Lung (tissue), 12 donors: ENCODE data around the gene TTC22. TPM values are rescaled to one million over a fixed set of nuclear protein-coding genes. Genes with fewer than 3 reads are reported as not detected.

Experiments used
- ATAC-seq: fragments of 200-7000 bp; cut with Tn5 transposase; one replicate; pipeline ENCODE4 v1.9.1; 2020; ENCODE audit warnings: moderate number of reproducible peaks; ENCODE audit not compliant: insufficient read depth, low FRiP score
- DNase-seq, 3 donors: peaks; one replicate each; pipeline ENCODE4 v3.0.0-alpha.2; 2013 to 2017
- H3K27ac ChIP-seq, 2 donors: one replicate each; pipeline ENCODE4 v1.5.1; 2013; ENCODE audit warnings: mild to moderate bottlenecking in 2 of 2, moderate library complexity in 2 of 2, control low read depth in 1 of 2, inconsistent platforms in 1 of 2, low read depth in 1 of 2, low read length in 1 of 2
- H3K27me3 ChIP-seq, 3 donors: one replicate each; pipeline ENCODE4 v1.5.1; 2013; ENCODE audit warnings: low read length in 2 of 3; ENCODE audit not compliant: control insufficient read depth in 3 of 3, insufficient read depth in 3 of 3
- H3K36me3 ChIP-seq, 4 donors: one replicate each; pipeline ENCODE4 v1.5.1; 2013; ENCODE audit warnings: low read length in 4 of 4, mild to moderate bottlenecking in 1 of 4, moderate library complexity in 1 of 4; ENCODE audit not compliant: control insufficient read depth in 4 of 4, insufficient read depth in 4 of 4
- H3K4me1 ChIP-seq, 5 donors: one replicate each; pipeline ENCODE4 v1.5.1; 2013; ENCODE audit warnings: low read length in 5 of 5, mild to moderate bottlenecking in 2 of 5, moderate library complexity in 1 of 5; ENCODE audit not compliant: control insufficient read depth in 5 of 5, insufficient read depth in 5 of 5
- H3K4me3 ChIP-seq: one replicate; pipeline ENCODE4 v1.5.1; 2013; ENCODE audit warnings: mild to moderate bottlenecking, control low read depth, moderate library complexity
- H3K9ac ChIP-seq, 2 donors: one replicate each; pipeline ENCODE4 v1.5.1; 2013; ENCODE audit warnings: low read length in 2 of 2, control low read depth in 1 of 2; ENCODE audit not compliant: insufficient read depth in 1 of 2
- H3K9me3 ChIP-seq, 4 donors: one replicate each; pipeline ENCODE4 v1.5.1; 2013; ENCODE audit warnings: low read length in 3 of 4, mild to moderate bottlenecking in 1 of 4, moderate library complexity in 1 of 4; ENCODE audit not compliant: control insufficient read depth in 4 of 4, insufficient read depth in 3 of 4
- WGBS, 2 donors: extraction: QIAGEN DNeasy Blood & Tissue Kit; methylation state at CpG; one replicate each; pipeline ENCODE4 v1.1.7; 2013; 5-methylcytosine and 5-hydroxymethylcytosine counted together
- polyA plus RNA-seq, 2 donors: library from polyadenylated mRNA; stranded (reverse); fragments of 200-250 nt; gene quantifications; one replicate each; pipeline ENCODE4 v1.2.1, GENCODE V29; 2013
- total RNA-seq, 2 donors: library from RNA; depleted of rRNA in 1 of 2; stranded (reverse); fragments of >200 nt in 1 of 2; gene quantifications; one replicate each; pipeline ENCODE4 v1.2.1, GENCODE V29; 2014 to 2021
- TF ChIP-seq, protein P1 (sequence below): IDR thresholded peaks from 2 replicates; pipeline ENCODE4 v1.5.1; 2012; ENCODE audit warnings: mild to moderate bottlenecking; ENCODE audit errors: control extremely low read depth, extremely low read depth
- donor health status: control.
- donor health status: control.
- donor health status: Bipolar disorder and iron deficiency.
- donor health status: healthy.
- donor health status: DM: yes; HTN: yes; CAD: no.

TTC22 gene
- total and polyA plus RNA-seq, 4 donors = 2.9 to 6.6 (median 3.5) TPM

DNA sequence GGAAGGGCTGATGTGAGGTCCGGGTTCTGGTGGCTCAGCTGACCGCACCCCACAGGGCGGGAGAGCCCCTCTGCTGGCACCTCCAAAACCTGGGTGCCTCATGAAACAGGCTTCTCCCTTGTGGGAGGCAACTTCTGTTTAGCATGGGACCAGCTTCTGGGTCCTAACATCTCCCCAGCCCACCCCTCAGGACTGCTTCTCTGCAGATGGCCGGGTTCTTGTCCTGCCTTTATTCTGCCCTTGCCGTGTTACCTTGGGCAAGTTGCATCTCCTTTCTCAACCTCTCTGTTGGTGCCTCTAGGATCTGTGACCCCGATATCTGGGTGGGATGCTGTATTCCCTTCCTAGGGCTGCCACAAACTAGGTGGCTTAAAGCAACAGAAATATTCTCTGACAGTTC, 15.0 kb upstream of the TTC22 start:
- Histone ChIP-seq H3K27ac (no peak overlapping the region), H3K9ac (no peak overlapping the region)

DNA sequence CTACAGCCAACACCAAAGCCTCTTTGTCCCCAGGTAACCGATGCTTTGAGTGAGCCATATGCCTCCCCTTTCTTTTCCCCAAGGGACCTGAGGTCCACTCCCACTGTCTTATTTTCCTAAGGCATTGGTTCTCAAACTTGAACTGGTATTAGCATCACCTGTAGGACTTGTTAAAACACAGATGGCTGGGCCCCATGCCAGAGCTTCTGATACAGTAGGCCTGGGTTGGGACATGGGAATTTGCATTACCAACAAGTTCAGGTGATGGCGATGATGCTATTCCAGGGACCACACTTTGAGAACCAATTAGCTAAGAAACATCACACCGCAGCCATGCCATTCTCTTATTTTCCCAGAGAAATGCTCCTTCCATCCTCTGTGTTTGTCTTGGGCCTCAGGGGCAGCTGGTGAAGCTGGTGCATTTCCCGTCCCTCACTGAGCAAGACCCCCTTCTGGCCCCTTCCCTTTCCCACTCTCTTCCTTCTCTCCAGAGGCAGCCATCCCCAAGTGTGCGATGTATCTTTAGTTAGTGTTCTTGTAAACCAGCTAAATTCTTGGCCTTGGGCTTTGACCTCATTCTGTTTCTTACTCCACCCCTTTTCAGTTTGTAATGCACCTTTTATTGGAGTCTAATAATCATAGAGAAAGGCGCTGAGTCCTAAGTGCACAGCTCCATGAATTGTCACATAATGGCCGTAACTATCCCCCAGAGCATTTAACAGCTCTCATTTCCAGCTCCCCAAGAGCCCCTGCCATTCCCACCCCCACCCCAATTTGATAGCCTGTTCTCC, 14.2 kb upstream of the TTC22 start:
- ATAC-seq (no peak), DNase-seq (no peak)
- H3K4me3 ChIP-seq = no peak overlapping the region
- no peaks in the 10 kb centered on the region for H3K9me3 ChIP-seq
- TF ChIP-seq, protein P1, sequence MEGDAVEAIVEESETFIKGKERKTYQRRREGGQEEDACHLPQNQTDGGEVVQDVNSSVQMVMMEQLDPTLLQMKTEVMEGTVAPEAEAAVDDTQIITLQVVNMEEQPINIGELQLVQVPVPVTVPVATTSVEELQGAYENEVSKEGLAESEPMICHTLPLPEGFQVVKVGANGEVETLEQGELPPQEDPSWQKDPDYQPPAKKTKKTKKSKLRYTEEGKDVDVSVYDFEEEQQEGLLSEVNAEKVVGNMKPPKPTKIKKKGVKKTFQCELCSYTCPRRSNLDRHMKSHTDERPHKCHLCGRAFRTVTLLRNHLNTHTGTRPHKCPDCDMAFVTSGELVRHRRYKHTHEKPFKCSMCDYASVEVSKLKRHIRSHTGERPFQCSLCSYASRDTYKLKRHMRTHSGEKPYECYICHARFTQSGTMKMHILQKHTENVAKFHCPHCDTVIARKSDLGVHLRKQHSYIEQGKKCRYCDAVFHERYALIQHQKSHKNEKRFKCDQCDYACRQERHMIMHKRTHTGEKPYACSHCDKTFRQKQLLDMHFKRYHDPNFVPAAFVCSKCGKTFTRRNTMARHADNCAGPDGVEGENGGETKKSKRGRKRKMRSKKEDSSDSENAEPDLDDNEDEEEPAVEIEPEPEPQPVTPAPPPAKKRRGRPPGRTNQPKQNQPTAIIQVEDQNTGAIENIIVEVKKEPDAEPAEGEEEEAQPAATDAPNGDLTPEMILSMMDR = no peak
- WGBS, 2 donors = 92 to 93% methylated on average over 7 of the region's 7 CpGs
- H3K9ac ChIP-seq = no peak overlapping the region
- H3K27ac ChIP-seq = no peak overlapping the region
- H3K36me3 ChIP-seq = no peaks in the 10 kb centered on the region
- peaks cover 0 to 1% (median 0%) of the 10 kb centered on the region in 5 donors for H3K4me1 ChIP-seq
- H3K27me3 ChIP-seq = no peaks in the 10 kb centered on the region

More for the DNA sequence above, 15.0 kb upstream of the TTC22 start:
- no peak for ATAC-seq
- Histone ChIP-seq H3K4me1 (no peaks in the 10 kb centered on the region), H3K36me3 (no peaks in the 10 kb centered on the region), H3K9me3 (no peaks in the 10 kb centered on the region), H3K4me3 (no peak overlapping the region), H3K27me3 (no peaks in the 10 kb centered on the region)
- WGBS, 2 donors = 75 to 77% methylated on average over 6 of the region's 6 CpGs
- DNase-seq = no peak
- TF ChIP-seq, protein P1 = no peak

DNA sequence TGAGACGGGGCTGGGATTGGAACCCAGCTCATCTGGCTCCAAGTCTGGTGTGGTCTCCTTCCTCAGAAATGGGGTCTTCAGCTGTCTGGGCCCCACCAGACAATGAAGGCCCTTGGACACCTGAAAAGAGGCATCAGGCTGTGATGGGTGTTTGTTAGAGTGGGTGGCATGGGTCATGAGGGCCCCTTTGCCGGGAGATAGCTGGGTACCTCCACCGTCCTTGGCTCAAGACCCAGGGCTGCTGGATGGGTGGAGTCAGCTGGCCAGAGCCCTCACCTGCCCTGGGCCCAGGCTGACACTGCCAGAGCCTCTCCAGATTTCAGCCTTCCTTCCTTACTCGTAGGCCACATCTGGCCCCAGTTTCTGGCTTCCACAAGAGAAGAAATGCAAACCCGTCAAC, 13.4 kb upstream of the TTC22 start:
- 88 to 90% methylated on average over 5 of the region's 5 CpGs for WGBS, 2 donors
- no peak overlapping the region for H3K27ac ChIP-seq
- H3K9me3 ChIP-seq = no peaks in the 10 kb centered on the region
- DNase-seq (no peak), ATAC-seq (no peak)
- H3K36me3 ChIP-seq = no peaks in the 10 kb centered on the region
- no peak overlapping the region for H3K4me3 ChIP-seq
- TF ChIP-seq, protein P1 = no peak
- H3K4me1 ChIP-seq = peaks cover 0 to 3% (median 0%) of the 10 kb centered on the region in 5 donors
- H3K27me3 ChIP-seq = no peaks in the 10 kb centered on the region
- H3K9ac ChIP-seq = no peak overlapping the region
